Measurements from ENCODE around the gene TRIM68. TPM values are rescaled to one million over a fixed set of nuclear protein-coding genes. Genes with fewer than 3 reads are reported as not detected.

TRIM68 gene
- total RNA-seq, 2 donors from 2014 or later = 5.3 to 7.9 TPM

DNA sequence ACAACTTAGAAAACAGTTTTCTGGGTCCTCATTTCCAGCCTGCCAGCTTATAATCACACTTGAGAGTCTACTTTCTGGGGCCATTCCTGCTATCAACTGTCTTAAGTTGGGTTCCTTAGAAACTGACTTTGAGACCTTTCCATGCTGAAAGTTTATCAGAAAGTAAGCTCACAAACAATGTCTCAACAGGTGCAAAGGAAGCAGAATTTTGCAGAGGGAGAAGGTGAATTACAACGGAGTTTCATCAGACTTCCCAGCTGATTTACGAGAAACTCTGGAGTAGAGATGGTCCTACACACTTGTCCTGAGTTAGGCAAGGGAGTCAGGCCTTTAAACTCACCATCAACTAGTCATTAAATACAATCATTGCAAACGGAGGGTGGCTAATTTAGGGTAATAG, 31.2 kb downstream of the TRIM68 start:
- H3K27me3 Mint-ChIP-seq = peaks cover 16% of the 10 kb centered on the region
- peaks cover 5% of the 10 kb centered on the region for H3K4me1 Mint-ChIP-seq
- no peak for ATAC-seq (replicated peaks)
- H3K4me3 Mint-ChIP-seq = no peak overlapping the region
- no peak overlapping the region for H3K27ac Mint-ChIP-seq
- no peaks in the 10 kb centered on the region for H3K36me3 Mint-ChIP-seq (ENCODE audit: low read depth)
- no peaks in the 10 kb centered on the region for H3K9me3 Mint-ChIP-seq

DNA sequence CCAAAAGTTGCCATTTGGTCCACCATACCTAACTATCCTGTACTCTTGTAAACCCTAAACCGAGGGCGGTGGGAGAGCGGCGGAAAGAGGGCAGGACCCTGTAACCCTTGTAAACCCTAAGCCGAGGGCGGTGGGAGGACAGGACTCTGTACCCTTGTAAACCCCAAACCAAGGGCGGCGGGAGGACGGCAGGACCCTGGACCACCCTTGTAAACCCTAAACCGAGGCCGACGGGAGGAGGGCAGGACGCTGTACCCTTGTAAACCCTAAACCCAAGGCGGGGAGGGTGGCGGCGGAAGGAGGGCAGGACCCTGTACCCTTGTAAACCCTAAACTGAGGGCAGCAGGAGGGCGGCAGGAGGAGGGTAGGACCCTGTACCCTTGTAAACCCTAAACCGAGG, 39.0 kb downstream of the TRIM68 start:
- H3K4me1 Mint-ChIP-seq = no peaks in the 10 kb centered on the region
- H3K27ac Mint-ChIP-seq = no peak overlapping the region
- H3K27me3 Mint-ChIP-seq = peaks cover 5% of the 10 kb centered on the region
- ATAC-seq (replicated peaks) = no peak
- H3K36me3 Mint-ChIP-seq (ENCODE audit: low read depth) = no peaks in the 10 kb centered on the region
- no peak overlapping the region for H3K4me3 Mint-ChIP-seq
- peaks cover under 1% of the 10 kb centered on the region for H3K9me3 Mint-ChIP-seq

DNA sequence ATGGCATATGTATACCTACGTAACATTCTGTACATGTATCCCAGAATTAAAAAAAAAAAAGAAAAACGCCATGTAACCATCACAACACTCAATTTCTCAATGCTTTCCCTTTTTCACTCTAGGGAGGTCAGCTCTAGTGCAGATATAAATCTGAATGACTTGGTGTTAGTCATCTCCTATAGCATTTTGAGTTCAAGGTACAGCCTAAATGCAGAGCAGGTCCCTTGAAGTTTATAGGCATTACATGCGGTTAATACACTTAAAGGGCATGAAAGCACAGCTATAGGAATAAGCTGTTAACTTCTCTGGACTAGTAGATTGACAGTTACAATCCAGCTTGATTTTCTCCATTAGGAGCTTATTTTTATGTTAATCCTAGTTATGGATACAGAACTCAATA, 42.7 kb downstream of the TRIM68 start:
- Mint-ChIP-seq H3K27me3 (peaks cover 20% of the 10 kb centered on the region), H3K9me3 (peaks cover 4% of the 10 kb centered on the region), H3K4me3 (no peak overlapping the region), H3K27ac (no peak overlapping the region), H3K4me1 (no peaks in the 10 kb centered on the region), H3K36me3 (ENCODE audit: low read depth) (no peaks in the 10 kb centered on the region)
- no peak for ATAC-seq (replicated peaks)

DNA sequence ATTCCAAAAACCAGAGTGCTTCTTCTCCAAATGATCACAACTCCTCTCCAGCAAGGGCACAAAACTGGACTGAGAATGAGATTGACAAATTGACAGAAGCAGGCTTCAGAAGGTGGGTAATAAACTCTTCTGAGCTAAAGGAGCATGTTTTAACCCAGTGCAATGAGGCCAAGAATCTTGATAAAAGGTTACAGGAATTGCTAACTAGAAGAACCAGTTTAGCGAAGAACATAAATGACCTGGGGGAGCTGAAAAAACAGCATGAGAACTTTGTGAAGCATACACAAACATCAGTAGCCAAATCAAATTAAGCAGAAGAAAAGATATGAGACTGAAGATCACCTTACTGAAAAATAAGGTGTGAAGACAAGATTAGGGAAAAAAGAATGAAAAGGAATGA, 47.6 kb downstream of the TRIM68 start:
- Mint-ChIP-seq H3K4me3 (no peak overlapping the region), H3K4me1 (no peaks in the 10 kb centered on the region), H3K9me3 (peaks cover 4% of the 10 kb centered on the region), H3K27ac (no peak overlapping the region), H3K27me3 (peaks cover 26% of the 10 kb centered on the region), H3K36me3 (ENCODE audit: low read depth) (no peaks in the 10 kb centered on the region)
- ATAC-seq (replicated peaks) = no peak

DNA sequence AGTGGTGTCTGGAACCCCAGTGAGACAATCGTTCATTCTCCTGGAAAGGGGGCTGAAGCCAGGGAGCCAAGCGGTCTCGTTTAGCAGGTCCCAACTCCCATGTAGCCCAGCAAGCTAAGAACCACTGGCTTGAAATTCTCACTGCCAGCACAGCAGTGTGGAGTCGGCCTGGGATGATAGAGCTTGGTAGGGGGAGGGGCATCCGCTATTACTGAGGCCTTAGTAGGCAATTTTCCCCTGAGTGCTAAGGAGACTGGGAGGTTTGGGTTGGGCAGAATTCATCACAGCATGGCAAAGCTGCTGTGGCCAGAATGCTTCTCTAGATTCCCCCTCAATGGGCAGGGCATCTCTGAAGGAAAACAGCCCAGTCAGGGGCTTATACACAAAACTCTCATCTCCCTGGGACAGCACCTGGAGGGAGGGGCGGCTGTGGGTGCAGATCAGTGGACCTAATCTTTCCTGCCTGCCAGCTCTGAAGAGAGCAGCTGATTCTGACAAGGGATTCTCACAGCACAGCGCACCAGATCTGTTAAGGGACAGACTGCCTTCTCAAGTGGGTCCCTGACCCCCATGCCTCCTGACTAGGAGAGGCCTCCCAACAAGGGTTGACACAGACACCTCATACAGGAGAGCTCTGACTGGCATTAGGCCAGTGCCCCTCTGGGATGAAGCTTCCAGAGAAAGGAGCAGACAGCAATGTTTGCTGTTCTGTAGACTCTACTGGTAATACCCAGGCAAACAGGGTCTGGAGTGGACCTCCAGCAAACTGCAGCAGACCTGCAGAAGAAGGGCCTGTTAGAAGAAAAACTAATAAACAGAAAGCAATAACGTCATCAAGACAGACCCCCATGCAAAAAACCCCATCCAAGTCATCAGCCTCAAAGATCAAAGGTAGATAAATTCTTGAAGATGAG, 48.2 kb downstream of the TRIM68 start:
- Mint-ChIP-seq H3K4me3 (no peak overlapping the region), H3K36me3 (ENCODE audit: low read depth) (no peaks in the 10 kb centered on the region), H3K9me3 (peaks cover 4% of the 10 kb centered on the region), H3K4me1 (no peaks in the 10 kb centered on the region), H3K27ac (no peak overlapping the region), H3K27me3 (peaks cover 28% of the 10 kb centered on the region)
- no peak for ATAC-seq (replicated peaks)

DNA sequence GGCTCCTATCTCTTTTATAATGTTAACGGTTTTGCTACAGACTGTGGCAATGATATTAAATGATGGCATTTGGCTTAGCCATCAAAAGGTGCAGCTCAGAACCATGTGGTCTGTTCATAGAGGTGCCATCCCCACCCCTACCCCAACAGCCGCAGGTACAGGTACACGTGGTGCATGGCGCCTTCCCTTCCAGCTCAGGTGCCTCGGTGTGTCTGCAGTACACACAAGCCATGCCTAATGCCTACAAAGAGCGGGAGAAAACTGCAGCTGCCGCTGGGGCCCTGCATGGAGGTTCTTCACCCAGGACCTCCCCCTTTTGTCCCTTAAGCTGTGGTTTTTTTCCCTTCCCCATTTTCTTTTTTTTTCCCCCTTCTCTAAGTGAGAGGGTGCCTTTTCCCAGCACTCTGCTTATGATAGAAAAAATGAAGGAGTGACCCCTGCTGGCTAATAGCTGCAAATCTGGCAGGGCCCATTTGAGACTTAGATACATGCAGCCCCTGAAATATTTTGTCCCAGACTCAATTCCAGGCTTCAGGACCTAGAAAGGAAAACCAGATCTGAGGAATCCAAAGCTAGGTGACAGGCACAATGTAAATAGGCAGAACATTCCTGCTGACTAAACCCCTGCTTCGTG, 56.6 kb downstream of the TRIM68 start:
- Mint-ChIP-seq H3K4me1 (no peaks in the 10 kb centered on the region), H3K4me3 (no peak overlapping the region), H3K27me3 (peaks cover 36% of the 10 kb centered on the region), H3K36me3 (ENCODE audit: low read depth) (no peaks in the 10 kb centered on the region), H3K27ac (no peak overlapping the region), H3K9me3 (no peaks in the 10 kb centered on the region)
- no peak for ATAC-seq (replicated peaks)

Other genes starting within 250 kb of the TRIM68 start
- gene OR52B4, start 239.8 kb downstream of the TRIM68 start, total RNA-seq = not detected
- gene TRIM21, start 214.5 kb downstream of the TRIM68 start, total RNA-seq = 10 to 100 TPM; 26.5 to 36.0 TPM
- not detected for gene OR52K2, start 158.9 kb downstream of the TRIM68 start, total RNA-seq
- gene OR52K1, start 125.6 kb downstream of the TRIM68 start, total RNA-seq = under 1 TPM in 1 of 2 donors, not detected in 1; 0.05 TPM
- not detected for gene OR52M1, start 63.0 kb downstream of the TRIM68 start, total RNA-seq
- gene OR52I2, start 26.5 kb downstream of the TRIM68 start, total RNA-seq = not detected
- gene OR52I1, start 14.2 kb downstream of the TRIM68 start, total RNA-seq = under 1 TPM in 1 of 2 donors, not detected in 1; 0.13 TPM
- not detected for gene OR51D1, start 29.2 kb upstream of the TRIM68 start, total RNA-seq
- not detected for gene OR51E1, start 35.8 kb upstream of the TRIM68 start, total RNA-seq
- not detected for gene OR51E2, start 89.6 kb upstream of the TRIM68 start, total RNA-seq
- not detected for gene MMP26, start 96.6 kb upstream of the TRIM68 start, total RNA-seq
- gene OR51F1, start 161.7 kb upstream of the TRIM68 start, total RNA-seq = not detected
- gene OR52R1, start 196.1 kb upstream of the TRIM68 start, total RNA-seq = not detected
- gene OR51F2, start 213.1 kb upstream of the TRIM68 start, total RNA-seq = not detected
- gene OR51S1, start 241.0 kb upstream of the TRIM68 start, total RNA-seq = not detected